NCI-H187 treated with DMSO at 0.1 percent for 48 hours (cell line): ENCODE measurements around the gene TTYH3.

ENCODE experiments used
- DNase-seq: peaks from one replicate; lab custom pipeline; 2025; lab: John Stamatoyannopoulos, UW

Gene TTYH3

DNA sequence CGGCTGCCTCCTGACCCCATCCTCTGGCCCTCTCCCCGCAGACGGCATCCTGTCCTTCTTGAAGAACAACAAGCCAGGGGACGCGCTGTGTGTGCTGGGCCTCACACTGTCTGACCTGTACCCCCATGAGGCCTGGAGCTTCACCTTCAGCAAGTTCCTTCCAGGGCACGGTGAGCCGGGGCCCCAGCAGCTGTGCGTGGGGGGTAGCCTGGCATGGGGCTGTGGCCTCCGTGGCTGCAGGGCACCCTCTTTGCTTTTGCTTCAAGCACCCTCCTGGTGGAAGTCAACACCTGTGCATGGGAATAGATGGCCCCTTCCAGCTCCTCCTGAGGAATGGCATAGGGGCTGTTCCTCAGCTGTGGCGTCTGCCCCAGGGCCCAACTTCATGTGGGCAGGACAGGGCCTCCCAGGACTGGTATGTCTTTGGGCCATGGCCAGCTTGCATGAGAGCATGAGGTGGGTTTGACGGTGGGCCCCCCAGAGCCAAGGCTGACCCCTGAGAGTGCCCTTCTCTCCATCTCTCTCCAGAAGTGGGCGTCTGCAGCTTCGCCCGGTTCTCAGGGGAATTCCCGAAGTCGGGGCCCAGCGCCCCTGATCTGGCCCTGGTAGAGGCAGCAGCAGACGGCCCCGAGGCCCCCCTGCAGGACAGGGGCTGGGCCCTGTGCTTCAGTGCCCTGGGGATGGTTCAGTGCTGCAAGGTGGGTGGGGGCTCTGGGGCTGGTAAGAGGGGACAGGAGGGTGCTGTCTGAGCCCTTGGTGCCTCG is 76.9 kb downstream of the TTYH3 start:
- DNase-seq: no peak

DNA sequence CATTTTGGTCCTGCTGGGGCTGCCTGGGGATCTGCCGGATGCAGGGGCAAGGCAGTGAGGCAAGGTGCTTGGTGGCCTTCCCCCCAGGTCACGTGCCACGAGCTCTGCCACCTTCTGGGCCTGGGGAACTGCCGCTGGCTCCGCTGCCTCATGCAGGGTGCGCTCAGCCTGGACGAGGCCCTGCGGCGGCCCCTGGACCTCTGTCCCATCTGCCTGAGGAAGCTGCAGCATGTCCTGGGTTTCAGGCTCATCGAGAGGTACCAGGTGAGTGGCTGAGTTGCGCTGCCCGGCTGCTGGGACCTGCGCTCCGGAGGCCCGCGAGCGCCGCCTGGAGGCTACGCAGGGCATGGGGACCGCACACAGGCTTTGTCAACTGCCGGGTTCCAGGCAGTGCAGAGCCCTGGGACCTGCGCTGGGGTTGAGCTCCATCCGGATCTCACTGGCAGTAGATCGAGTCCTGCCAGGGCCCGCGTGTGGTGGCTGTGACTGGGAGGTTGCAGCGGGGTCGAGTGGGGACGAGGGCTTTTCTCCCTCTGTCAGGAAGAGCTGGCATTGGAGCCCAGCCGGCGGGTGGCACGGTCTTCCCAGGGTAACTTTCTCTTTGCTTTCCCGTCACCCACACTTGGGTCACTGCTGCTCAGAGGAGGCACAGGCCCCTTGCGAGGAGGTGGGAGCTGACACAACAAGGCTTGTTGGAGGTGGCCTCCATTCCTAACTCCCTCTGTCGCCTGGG is 77.9 kb downstream of the TTYH3 start:
- DNase-seq: no peak

DNA sequence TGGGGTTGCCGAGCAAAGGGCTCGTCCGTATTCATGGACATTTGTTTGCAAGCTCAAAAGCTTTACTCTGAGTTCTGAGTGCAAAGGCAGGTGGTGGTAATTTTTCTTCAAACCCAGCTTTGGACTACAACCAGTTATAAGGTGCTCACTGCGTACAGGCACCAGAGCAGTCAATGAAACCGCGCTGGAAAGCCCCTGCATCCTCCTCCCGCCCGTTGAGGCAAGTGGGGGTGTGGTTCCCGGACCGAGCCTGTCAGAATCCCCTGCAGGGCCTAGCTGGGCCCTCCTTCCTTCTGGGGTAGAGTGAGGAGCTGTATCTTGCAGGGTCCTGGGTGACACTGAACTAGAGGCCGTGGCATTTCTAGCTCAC is 78.5 kb downstream of the TTYH3 start:
- DNase-seq: no peak

DNA sequence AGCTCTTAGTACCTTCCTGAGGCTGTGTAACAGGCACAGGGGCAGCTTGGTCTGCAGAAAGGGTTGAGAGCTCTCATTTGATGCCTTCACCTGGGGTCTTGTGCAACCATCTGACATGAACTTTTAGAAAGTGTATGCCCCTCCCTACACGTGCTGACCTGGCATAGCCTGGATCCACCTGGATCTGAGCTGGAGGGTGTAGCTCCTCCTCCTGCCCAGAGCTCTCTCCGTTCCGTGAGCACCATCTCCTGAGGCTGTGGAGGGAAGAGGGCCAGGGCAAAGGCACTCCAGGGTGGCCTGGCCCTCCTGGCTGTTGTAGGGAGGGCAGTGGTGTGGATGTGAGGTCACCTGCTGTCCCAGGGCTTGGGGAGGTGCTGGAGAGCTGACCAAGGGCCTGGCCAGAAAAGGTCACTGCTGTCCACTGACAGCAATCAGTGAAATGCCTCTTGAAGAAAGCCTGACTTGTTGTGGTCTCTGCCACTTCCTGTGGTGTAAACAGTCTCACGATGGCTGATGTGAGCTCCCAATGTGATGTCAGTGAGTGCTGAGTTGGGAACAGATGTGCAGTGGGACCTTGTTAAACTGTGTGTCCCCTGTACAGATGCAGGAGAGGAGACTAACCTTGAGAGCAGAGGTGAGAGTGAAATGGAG is 79.2 kb downstream of the TTYH3 start:
- DNase-seq: no peak

DNA sequence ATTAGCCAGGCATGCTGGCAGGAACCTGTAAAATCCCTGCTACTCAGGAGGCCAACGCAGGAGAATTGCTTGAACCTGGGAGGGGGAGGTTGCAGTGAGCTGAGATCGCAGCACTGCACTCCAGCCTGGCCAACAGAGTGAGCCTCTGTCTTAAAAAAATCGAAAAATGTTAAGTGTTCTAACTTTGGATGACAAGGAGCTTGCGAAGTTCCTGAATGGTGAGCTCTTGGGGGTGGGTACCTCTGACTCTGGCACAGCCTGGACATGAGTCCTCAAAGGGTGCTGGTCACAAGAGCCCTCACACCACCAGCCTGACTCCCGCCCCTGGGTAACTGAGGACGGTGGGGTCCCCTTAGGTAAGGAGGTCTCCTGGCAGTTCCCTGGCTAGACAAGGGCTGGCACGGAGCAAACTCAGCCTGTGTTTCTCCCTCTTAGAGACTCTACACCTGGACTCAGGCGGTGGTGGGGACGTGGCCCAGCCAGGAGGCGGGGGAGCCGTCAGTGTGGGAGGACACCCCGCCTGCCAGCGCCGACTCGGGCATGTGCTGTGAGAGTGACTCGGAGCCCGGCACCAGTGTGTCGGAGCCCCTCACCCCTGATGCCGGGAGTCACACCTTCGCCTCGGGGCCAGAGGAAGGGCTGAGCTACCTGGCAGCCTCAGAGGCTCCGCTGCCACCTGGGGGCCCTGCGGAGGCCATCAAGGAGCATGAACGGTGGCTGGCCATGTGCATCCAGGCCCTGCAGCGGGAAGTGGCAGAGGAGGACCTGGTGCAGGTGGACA is 80.3 kb downstream of the TTYH3 start:
- DNase-seq: no peak

DNA sequence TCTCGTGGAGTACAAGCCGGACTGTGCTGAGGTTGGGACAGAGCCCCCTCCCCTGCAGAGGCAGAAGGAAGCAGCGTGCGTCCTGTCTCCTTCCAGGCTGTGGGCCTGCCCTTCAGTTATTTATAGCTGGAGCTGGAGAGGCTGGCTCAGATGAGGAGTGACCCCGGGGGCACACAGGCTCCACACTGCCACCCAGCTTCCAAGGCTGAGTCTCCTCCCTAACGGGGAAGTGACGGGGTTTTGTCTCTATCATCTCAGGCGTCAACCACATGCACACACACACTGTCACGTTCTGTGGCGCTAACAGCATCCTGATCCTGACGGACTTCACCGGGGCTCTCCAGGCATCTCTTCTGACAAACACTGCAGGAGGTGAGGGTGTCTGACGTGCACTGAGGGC is 81.6 kb downstream of the TTYH3 start:
- no peak for DNase-seq

DNA sequence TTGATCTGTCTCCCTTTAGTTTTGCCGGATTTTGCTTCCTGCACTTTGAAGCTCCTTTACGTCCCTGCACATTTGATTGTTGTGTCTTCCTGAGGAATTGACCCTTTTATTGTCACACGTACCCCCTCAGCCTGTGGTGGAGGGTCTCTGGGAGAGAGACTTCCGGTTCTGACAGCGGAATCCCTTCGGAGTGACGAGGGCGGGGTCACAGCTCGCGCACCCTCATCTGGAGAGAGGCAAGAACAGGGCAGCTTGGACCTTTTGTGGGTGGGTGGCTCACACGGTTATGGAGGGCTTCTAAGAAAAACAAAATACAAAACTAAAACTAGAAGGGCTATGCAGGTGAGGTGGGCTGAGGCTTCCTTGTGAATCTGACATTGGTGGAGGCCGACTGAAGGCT is 82.2 kb downstream of the TTYH3 start:
- DNase-seq: no peak
